8988T (cell line): ENCODE measurements around the gene FAM240B.

Experiments
- DNase-seq: peaks from one replicate; pipeline ENCODE4 v3.0.0; 2011

Gene FAM240B

GRCh38 chr9:38668791-38669466 lies 51.0 kb downstream of the FAM240B start:
- no peak for DNase-seq

- no peak for DNase-seq
These were observed 57.0 kb downstream of the FAM240B start for GRCh38 chr9:38662763-38663593.

GRCh38 chr9:38659538-38659937 lies 60.4 kb downstream of the FAM240B start:
- no peak for DNase-seq

- DNase-seq = no peak
These were observed 63.0 kb downstream of the FAM240B start for GRCh38 chr9:38656896-38657295.

GRCh38 chr9:38652486-38652885 lies 67.4 kb downstream of the FAM240B start:
- no peak for DNase-seq

GRCh38 chr9:38652044-38652443 lies 67.9 kb downstream of the FAM240B start:
- no peak for DNase-seq

GRCh38 chr9:38651400-38652042 lies 68.4 kb downstream of the FAM240B start:
- no peak for DNase-seq

GRCh38 chr9:38650564-38650963 lies 69.4 kb downstream of the FAM240B start:
- no peak for DNase-seq

GRCh38 chr9:38649731-38650363 lies 70.1 kb downstream of the FAM240B start:
- no peak for DNase-seq

GRCh38 chr9:38644601-38645000 lies 75.3 kb downstream of the FAM240B start:
- DNase-seq = no peak
